DND-41 (cell line): Measurements from ENCODE around the gene NCKAP5L.

Experiments
- ATAC-seq: fragments of 200-7000 bp; cut with Tn5 transposase; 3 replicates; pipeline ENCODE4 v1.9.1; 2021; ENCODE audit warnings: low read depth; ENCODE audit not compliant: insufficient read depth
- DNase-seq: peaks from one replicate; pipeline ENCODE4 v3.0.0-alpha.2; 2020
- H2AFZ ChIP-seq: 2 replicates; pipeline ENCODE4 v1.6.0; 2012; ENCODE audit warnings: low read depth, low read length
- H3K27ac ChIP-seq: 2 replicates; pipeline ENCODE4 v1.5.1; 2012; ENCODE audit warnings: low read length, inconsistent platforms
- H3K27me3 ChIP-seq: fragments of 200-600 bp; sonication (generic); 2 replicates; pipeline ENCODE4 v1.6.0; 2012; ENCODE audit warnings: low read length, mild to moderate bottlenecking, inconsistent platforms; ENCODE audit not compliant: insufficient read depth, poor library complexity
- H3K36me3 ChIP-seq: 2 replicates; pipeline ENCODE4 v1.5.1; 2012; ENCODE audit warnings: low read length, inconsistent platforms; ENCODE audit not compliant: insufficient read depth
- H3K4me1 ChIP-seq: 2 replicates; pipeline ENCODE4 v1.5.1; 2012; ENCODE audit warnings: mild to moderate bottlenecking, low read length; ENCODE audit not compliant: insufficient read depth
- H3K4me2 ChIP-seq: 2 replicates; pipeline ENCODE4 v1.6.0; 2012; ENCODE audit warnings: mild to moderate bottlenecking, moderate library complexity, low read length, inconsistent platforms; ENCODE audit not compliant: insufficient read depth
- H3K4me3 ChIP-seq, 2 experiments: fragments of 200-600 bp in 1 of 2; shearing (Covaris generic) in 1 of 2; 2 replicates each; pipeline ENCODE4 v1.5.1; 2012 to 2016; ENCODE audit warnings: inconsistent platforms in 2 of 2, low read length in 2 of 2, mild to moderate bottlenecking in 2 of 2, low read depth in 1 of 2, moderate library complexity in 1 of 2
- H3K79me2 ChIP-seq: 2 replicates; pipeline ENCODE4 v1.6.0; 2012; ENCODE audit warnings: low read length, inconsistent platforms; ENCODE audit not compliant: insufficient read depth
- H3K9ac ChIP-seq: 2 replicates; pipeline ENCODE4 v1.6.0; 2012; ENCODE audit warnings: low read depth, mild to moderate bottlenecking, inconsistent platforms, low read length, moderate library complexity
- H3K9me3 ChIP-seq: 2 replicates; pipeline ENCODE4 v1.5.1; 2012; ENCODE audit warnings: low read length, moderate library complexity, mild to moderate bottlenecking, inconsistent platforms; ENCODE audit not compliant: insufficient read depth, severe bottlenecking
- H4K20me1 ChIP-seq: 2 replicates; pipeline ENCODE4 v1.6.0; 2012; ENCODE audit warnings: low read length; ENCODE audit not compliant: insufficient read depth
- EZH2 ChIP-seq: IDR thresholded peaks from 3 replicates; pipeline ENCODE4 v1.6.1; 2012; ENCODE audit warnings: borderline replicate concordance, low read depth, mild to moderate bottlenecking, moderate library complexity, low read length, inconsistent platforms; ENCODE audit not compliant: severe bottlenecking
- TF ChIP-seq, protein P1 (sequence below): IDR thresholded peaks from 2 replicates; pipeline ENCODE4 v1.5.1; 2012; ENCODE audit warnings: borderline replicate concordance, low read length, moderate library complexity, mild to moderate bottlenecking; ENCODE audit not compliant: poor library complexity, severe bottlenecking; ENCODE audit errors: extremely low read depth

Gene NCKAP5L

DNA sequence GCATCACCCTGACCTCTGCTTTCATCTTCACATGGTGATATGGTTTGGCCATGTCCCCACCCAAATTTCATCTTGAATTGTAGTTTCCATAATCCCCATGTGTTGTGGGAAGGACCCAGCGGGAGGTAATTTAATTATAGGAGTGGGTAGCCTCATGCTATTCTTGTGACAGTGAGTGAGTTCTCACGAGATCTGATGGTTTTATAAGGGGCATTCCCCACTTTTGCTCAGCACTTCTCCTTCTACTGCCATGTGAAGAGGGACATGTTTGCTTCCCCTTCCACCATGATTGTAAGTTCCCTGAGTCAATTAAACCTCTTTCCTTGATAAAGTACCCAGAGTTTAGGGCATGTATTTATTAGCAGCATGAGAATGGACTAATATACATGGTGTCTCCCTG, 48.6 kb downstream of the NCKAP5L start:
- no peak overlapping the region for H3K27ac ChIP-seq
- no peaks in the 10 kb centered on the region for H3K36me3 ChIP-seq
- no peak overlapping the region for H3K4me2 ChIP-seq
- H3K4me1 ChIP-seq = peaks cover 3% of the 10 kb centered on the region; the same call in 1 of the 2 replicates
- H2AFZ ChIP-seq = no peak overlapping the region
- peaks cover 4% of the 10 kb centered on the region for H3K27me3 ChIP-seq
- H3K79me2 ChIP-seq = no peaks in the 10 kb centered on the region
- DNase-seq (no peak), ATAC-seq (no peak)
- no peaks in the 10 kb centered on the region for H4K20me1 ChIP-seq
- H3K4me3 ChIP-seq = no peak overlapping the region
- no peak overlapping the region for H3K9ac ChIP-seq
- TF ChIP-seq, protein P1, sequence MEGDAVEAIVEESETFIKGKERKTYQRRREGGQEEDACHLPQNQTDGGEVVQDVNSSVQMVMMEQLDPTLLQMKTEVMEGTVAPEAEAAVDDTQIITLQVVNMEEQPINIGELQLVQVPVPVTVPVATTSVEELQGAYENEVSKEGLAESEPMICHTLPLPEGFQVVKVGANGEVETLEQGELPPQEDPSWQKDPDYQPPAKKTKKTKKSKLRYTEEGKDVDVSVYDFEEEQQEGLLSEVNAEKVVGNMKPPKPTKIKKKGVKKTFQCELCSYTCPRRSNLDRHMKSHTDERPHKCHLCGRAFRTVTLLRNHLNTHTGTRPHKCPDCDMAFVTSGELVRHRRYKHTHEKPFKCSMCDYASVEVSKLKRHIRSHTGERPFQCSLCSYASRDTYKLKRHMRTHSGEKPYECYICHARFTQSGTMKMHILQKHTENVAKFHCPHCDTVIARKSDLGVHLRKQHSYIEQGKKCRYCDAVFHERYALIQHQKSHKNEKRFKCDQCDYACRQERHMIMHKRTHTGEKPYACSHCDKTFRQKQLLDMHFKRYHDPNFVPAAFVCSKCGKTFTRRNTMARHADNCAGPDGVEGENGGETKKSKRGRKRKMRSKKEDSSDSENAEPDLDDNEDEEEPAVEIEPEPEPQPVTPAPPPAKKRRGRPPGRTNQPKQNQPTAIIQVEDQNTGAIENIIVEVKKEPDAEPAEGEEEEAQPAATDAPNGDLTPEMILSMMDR = no peak
- TF ChIP-seq EZH2 = no peak
- no peaks in the 10 kb centered on the region for H3K9me3 ChIP-seq

DNA sequence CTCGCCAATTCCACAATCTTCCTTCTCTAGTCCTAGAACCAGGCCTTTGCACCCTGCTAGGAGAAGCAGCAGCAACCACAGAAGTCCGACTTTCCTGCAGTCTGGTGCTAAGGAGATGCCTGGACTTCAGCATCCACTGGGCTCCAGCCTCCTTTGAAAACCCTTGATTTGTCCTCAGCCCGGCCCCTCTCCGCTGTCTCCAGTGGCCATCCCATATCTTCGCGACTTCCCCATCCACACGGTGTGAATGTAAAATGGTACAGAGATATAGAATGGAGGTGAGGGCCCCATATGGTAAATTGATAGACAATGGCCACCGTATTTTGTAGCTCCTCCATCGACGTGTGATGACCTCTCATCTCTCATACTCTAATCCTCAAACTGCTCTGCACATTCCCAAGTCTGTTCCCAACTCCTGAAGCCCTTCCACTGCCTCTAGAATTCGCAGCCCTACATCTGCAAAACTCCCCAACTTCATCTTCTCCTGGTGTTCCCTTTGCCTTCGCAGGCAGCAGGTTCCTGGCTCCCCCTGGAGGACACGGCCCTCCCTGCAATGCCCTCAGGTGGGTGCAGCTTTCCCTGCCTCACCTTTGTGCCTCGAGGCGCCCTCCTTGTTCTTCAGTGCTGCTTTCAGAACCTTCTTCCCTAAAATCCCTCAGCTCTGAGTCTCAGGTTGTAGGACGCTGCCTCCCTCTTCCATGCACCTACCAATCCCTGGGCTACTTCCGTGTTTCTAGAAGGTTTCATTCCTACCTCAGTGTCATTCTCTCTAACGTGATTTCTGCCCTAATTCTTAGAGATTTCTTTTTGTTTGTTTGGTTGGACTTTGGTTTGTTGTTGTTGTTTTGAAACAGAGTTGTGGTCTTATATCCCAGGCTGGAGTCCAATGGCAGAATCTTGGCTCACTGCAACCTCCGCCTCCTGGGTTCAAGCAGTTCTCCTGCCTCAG, 50.1 kb downstream of the NCKAP5L start:
- H3K4me3 ChIP-seq = no peak overlapping the region
- H3K27ac ChIP-seq = no peak overlapping the region
- H3K4me2 ChIP-seq = peak overlapping the region; percentile 23; the same call in 1 of the 2 replicates
- peak overlapping the region; percentile 66 for H2AFZ ChIP-seq
- H3K9me3 ChIP-seq = no peaks in the 10 kb centered on the region
- H4K20me1 ChIP-seq = no peaks in the 10 kb centered on the region
- H3K4me1 ChIP-seq = peaks cover 3% of the 10 kb centered on the region; the same call in 1 of the 2 replicates
- peaks cover 4% of the 10 kb centered on the region for H3K27me3 ChIP-seq
- H3K79me2 ChIP-seq = no peaks in the 10 kb centered on the region
- H3K9ac ChIP-seq = no peak overlapping the region
- TF ChIP-seq EZH2 = no peak
- TF ChIP-seq, protein P1 = peak; percentile 97
- H3K36me3 ChIP-seq = no peaks in the 10 kb centered on the region
- DNase-seq (peak; percentile 70), ATAC-seq (peak; percentile 85)

DNA sequence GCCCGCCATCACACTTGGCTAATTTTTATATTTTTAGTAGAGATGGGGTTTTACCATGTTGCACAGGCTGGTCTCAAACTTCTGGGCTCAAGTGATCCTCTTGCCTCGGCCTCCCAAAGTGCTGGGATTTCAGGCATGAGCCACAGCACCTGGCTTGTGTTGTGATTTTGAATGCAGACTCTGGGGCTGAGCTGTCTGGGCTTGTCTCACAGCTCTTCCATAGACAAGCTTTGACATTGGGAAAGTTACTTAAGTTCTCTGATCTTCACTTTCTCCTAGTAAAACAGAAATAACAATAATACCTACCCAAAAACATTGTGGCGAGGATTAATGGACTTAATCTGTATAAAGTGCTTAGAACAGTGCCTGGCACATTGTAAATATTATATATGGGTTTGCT, 50.9 kb downstream of the NCKAP5L start:
- no peak for ATAC-seq

More for the DNA sequence above, 50.9 kb downstream of the NCKAP5L start:
- Histone ChIP-seq H3K27me3 (peaks cover 4% of the 10 kb centered on the region), H3K9me3 (no peaks in the 10 kb centered on the region), H4K20me1 (no peaks in the 10 kb centered on the region), H3K4me2 (no peak overlapping the region), H3K9ac (no peak overlapping the region), H3K79me2 (no peaks in the 10 kb centered on the region), H2AFZ (no peak overlapping the region), H3K4me3 (no peak overlapping the region), H3K36me3 (no peaks in the 10 kb centered on the region), H3K27ac (no peak overlapping the region), H3K4me1 (peaks cover 3% of the 10 kb centered on the region; the same call in 1 of the 2 replicates)
- no peak for DNase-seq
- no peak for TF ChIP-seq EZH2
- TF ChIP-seq, protein P1 = no peak
